Chondrocyte (in vitro differentiated cells): ENCODE measurements around the gene TK2. TPM values are rescaled to one million over a fixed set of nuclear protein-coding genes. Genes with fewer than 3 reads are reported as not detected.

ENCODE experiments used
- DNase-seq: peaks from one replicate; pipeline ENCODE4 v3.0.0; 2021; ENCODE audit warnings: mixed read lengths, low spot score
- H3K27ac Mint-ChIP-seq: one replicate; pipeline ENCODE4 v1.8.0; 2021; ENCODE audit warnings: mild to moderate bottlenecking, moderate library complexity, mixed read lengths; ENCODE audit not compliant: unreplicated experiment
- H3K27me3 Mint-ChIP-seq: 2 replicates; pipeline ENCODE4 v1.8.0; 2021; ENCODE audit warnings: low read depth, mixed read lengths
- H3K36me3 Mint-ChIP-seq: 2 replicates; pipeline ENCODE4 v1.8.0; 2021; ENCODE audit warnings: low read depth, mixed read lengths
- H3K4me1 Mint-ChIP-seq: 2 replicates; pipeline ENCODE4 v1.8.0; 2021; ENCODE audit warnings: low read depth, mild to moderate bottlenecking, mixed read lengths
- H3K4me3 Mint-ChIP-seq: one replicate; pipeline ENCODE4 v1.8.0; 2021; ENCODE audit warnings: mild to moderate bottlenecking, moderate library complexity, mixed read lengths; ENCODE audit not compliant: unreplicated experiment
- H3K9me3 Mint-ChIP-seq: 2 replicates; pipeline ENCODE4 v1.8.0; 2021; ENCODE audit warnings: low read depth, mixed read lengths
- CTCF ChIP-seq: fragments of 200-600 bp; sonication (generic); IDR thresholded peaks from 2 replicates; pipeline ENCODE4 v1.5.0; 2021; ENCODE audit warnings: antibody characterized with exemption, mild to moderate bottlenecking, moderate library complexity
- total RNA-seq: library from RNA; stranded (reverse); gene quantifications from 3 replicates; pipeline ENCODE4 v1.2.1, GENCODE V29; 2021

The TK2 gene
- total RNA-seq, 1 donor from 2014 or later: 34.3 TPM

GRCh38 chr16:66592814-66593213 is 42.9 kb upstream of the TK2 start:
- DNase-seq: no peak
- Mint-ChIP-seq H3K4me3 (no peak overlapping the region), H3K27ac (no peak overlapping the region), H3K27me3 (no peaks in the 10 kb centered on the region), H3K9me3 (peaks cover 3% of the 10 kb centered on the region), H3K4me1 (no peaks in the 10 kb centered on the region), H3K36me3 (no peaks in the 10 kb centered on the region)
- no peak for TF ChIP-seq CTCF

- Mint-ChIP-seq H3K4me1 (no peaks in the 10 kb centered on the region), H3K27me3 (no peaks in the 10 kb centered on the region), H3K9me3 (peaks cover 3% of the 10 kb centered on the region), H3K27ac (no peak overlapping the region), H3K4me3 (no peak overlapping the region), H3K36me3 (no peaks in the 10 kb centered on the region)
- TF ChIP-seq CTCF: no peak
- DNase-seq: no peak
Observed at GRCh38 chr16:66592241-66592640, 42.3 kb upstream of the TK2 start.

GRCh38 chr16:66591018-66591417 is 41.1 kb upstream of the TK2 start:
- DNase-seq: no peak
- no peaks in the 10 kb centered on the region for H3K4me1 Mint-ChIP-seq
- no peaks in the 10 kb centered on the region for H3K36me3 Mint-ChIP-seq
- no peak overlapping the region for H3K27ac Mint-ChIP-seq
- H3K27me3 Mint-ChIP-seq: no peaks in the 10 kb centered on the region
- H3K4me3 Mint-ChIP-seq: no peak overlapping the region
- TF ChIP-seq CTCF: no peak
- peaks cover 3% of the 10 kb centered on the region for H3K9me3 Mint-ChIP-seq

GRCh38 chr16:66590322-66590721 is 40.4 kb upstream of the TK2 start:
- Mint-ChIP-seq H3K36me3 (no peaks in the 10 kb centered on the region), H3K9me3 (peaks cover 3% of the 10 kb centered on the region), H3K4me3 (no peak overlapping the region), H3K4me1 (no peaks in the 10 kb centered on the region), H3K27me3 (no peaks in the 10 kb centered on the region), H3K27ac (no peak overlapping the region)
- DNase-seq: no peak
- no peak for TF ChIP-seq CTCF

- DNase-seq: no peak
- Mint-ChIP-seq H3K4me1 (no peaks in the 10 kb centered on the region), H3K4me3 (no peak overlapping the region), H3K9me3 (peaks cover 3% of the 10 kb centered on the region), H3K27ac (no peak overlapping the region), H3K36me3 (no peaks in the 10 kb centered on the region), H3K27me3 (no peaks in the 10 kb centered on the region)
- TF ChIP-seq CTCF: peak; percentile 68
Observed at GRCh38 chr16:66588981-66589713, 39.2 kb upstream of the TK2 start.
